ENCODE measurements around the gene CCT6A.
"Not testable (repeated sequence)": the region's sequence is repeated elsewhere in the genome, so short reads cannot be mapped to it uniquely, and the experiment has no call there.

CCT6A gene

GRCh38 chr7:56092789-56093531 lies 41.4 kb downstream of the CCT6A start, which contains the start of gene PHKG1:
Gene PHKG1 (minus strand): TSS chr7:56092952. CDS start chr7:56088941, 4,011 bp downstream.
- no peak for DNase-seq (ENCODE audit: low read depth)
- no peak within 1 kb of the TSS for H3K4me3 ChIP-seq (ENCODE audit: low read depth, low read length)

- no peak overlapping the region for H3K4me3 ChIP-seq (ENCODE audit: low read depth, low read length)
- DNase-seq (ENCODE audit: low read depth), result no peak
Measured at GRCh38 chr7:56097700-56098099, 46.1 kb downstream of the CCT6A start.

- DNase-seq (ENCODE audit: low read depth); H3K4me3 ChIP-seq (ENCODE audit: low read depth, low read length): not testable (repeated sequence)
Measured at GRCh38 chr7:56098187-56099008, 46.8 kb downstream of the CCT6A start.

- DNase-seq (ENCODE audit: low read depth), result no peak
- no peak overlapping the region for H3K4me3 ChIP-seq (ENCODE audit: low read depth, low read length)
Measured at GRCh38 chr7:56099653-56100052, 48.1 kb downstream of the CCT6A start.

- not testable (repeated sequence) for H3K4me3 ChIP-seq (ENCODE audit: low read depth, low read length); DNase-seq (ENCODE audit: low read depth)
Measured at GRCh38 chr7:56104138-56104537, 52.6 kb downstream of the CCT6A start.

GRCh38 chr7:56105508-56105907 lies 53.9 kb downstream of the CCT6A start:
- H3K4me3 ChIP-seq (ENCODE audit: low read depth, low read length), result peak overlapping the region; percentile 70
- DNase-seq (ENCODE audit: low read depth), result peak; percentile 40

GRCh38 chr7:56106108-56107073 lies 54.8 kb downstream of the CCT6A start, which contains the start of gene CHCHD2:
Gene CHCHD2 (minus strand): TSS chr7:56106476. CDS start chr7:56106413, 63 bp downstream.
- H3K4me3 ChIP-seq (ENCODE audit: low read depth, low read length), result peak within 1 kb of the TSS; percentile 70
- DNase-seq (ENCODE audit: low read depth), result peak; percentile 96

GRCh38 chr7:56107954-56108258 lies 56.3 kb downstream of the CCT6A start:
- H3K4me3 ChIP-seq (ENCODE audit: low read depth, low read length), result no peak overlapping the region

GRCh38 chr7:56110611-56111010 lies 59.0 kb downstream of the CCT6A start:
- H3K4me3 ChIP-seq (ENCODE audit: low read depth, low read length), result no peak overlapping the region
- no peak for DNase-seq (ENCODE audit: low read depth)

More at GRCh38 chr7:56107954-56108258, 56.3 kb downstream of the CCT6A start:
- DNase-seq (ENCODE audit: low read depth), result no peak

GRCh38 chr7:56112244-56112643 lies 60.7 kb downstream of the CCT6A start:
- not testable (repeated sequence) for H3K4me3 ChIP-seq (ENCODE audit: low read depth, low read length); DNase-seq (ENCODE audit: low read depth)
